SK-N-SH treated with all-trans-retinoic acid at 6 μM for 48 hours (cell line): ENCODE results near the gene DAGLA.
"Not testable (repeated sequence)": the region's sequence is repeated elsewhere in the genome, so short reads cannot be mapped to it uniquely, and the experiment has no call there.

ENCODE experiments used
- ATAC-seq: fragments of 200-7000 bp; cut with Tn5 transposase; 3 replicates; pipeline ENCODE4 v1.9.1; 2020; ENCODE audit warnings: mild to moderate bottlenecking, moderate library complexity
- CSDC2 ChIP-seq: fragments of 250-450 bp; sonication (Bioruptor Pico); IDR thresholded peaks from 2 replicates; pipeline ENCODE4 v1.5.0; 2020; ENCODE audit warnings: mild to moderate bottlenecking, moderate library complexity
- ISL1 ChIP-seq: fragments of 250-450 bp; sonication (Bioruptor Pico); IDR thresholded peaks from 2 replicates; pipeline ENCODE4 v2.1.2; 2022; ENCODE audit warnings: mild to moderate bottlenecking, moderate library complexity
- OSR1 ChIP-seq: fragments of 250-450 bp; sonication (Bioruptor Pico); IDR thresholded peaks from 2 replicates; pipeline ENCODE4 v1.8.0; 2022; ENCODE audit warnings: moderate library complexity, mild to moderate bottlenecking, inconsistent platforms
- PPARA ChIP-seq: fragments of 250-450 bp; sonication (Bioruptor Pico); IDR thresholded peaks from 2 replicates; pipeline ENCODE4 v1.5.0; 2020; ENCODE audit warnings: mild to moderate bottlenecking, borderline replicate concordance
- RARB ChIP-seq: fragments of 250-450 bp; sonication (Bioruptor Pico); IDR thresholded peaks from 2 replicates; pipeline ENCODE4 v1.8.0; 2021; ENCODE audit warnings: mild to moderate bottlenecking, moderate library complexity
- SNAI2 ChIP-seq: fragments of 250-450 bp; sonication (Bioruptor Pico); IDR thresholded peaks from 2 replicates; pipeline ENCODE4 v1.5.0; 2020; ENCODE audit warnings: mild to moderate bottlenecking, moderate library complexity
- TOX ChIP-seq: fragments of 250-450 bp; sonication (Bioruptor Pico); IDR thresholded peaks from 2 replicates; pipeline ENCODE4 v1.8.0; 2021; ENCODE audit warnings: mild to moderate bottlenecking, moderate library complexity, borderline replicate concordance
- ZC3H10 ChIP-seq: fragments of 250-450 bp; sonication (Bioruptor Pico); IDR thresholded peaks from 2 replicates; pipeline ENCODE4 v1.5.1; 2021; ENCODE audit warnings: mild to moderate bottlenecking, moderate library complexity
- ZFP3 ChIP-seq: fragments of 250-450 bp; sonication (Bioruptor Pico); IDR thresholded peaks from 2 replicates; pipeline ENCODE4 v1.5.0; 2020; ENCODE audit warnings: mild to moderate bottlenecking, moderate library complexity
- ZFP30 ChIP-seq: fragments of 450-650 bp; formaldehyde crosslinking; IDR thresholded peaks from 2 replicates; pipeline ENCODE4 v1.5.0; 2022; ENCODE audit warnings: mild to moderate bottlenecking, moderate library complexity
- ZNF565 ChIP-seq: fragments of 450-650 bp; formaldehyde crosslinking; conservative IDR thresholded peaks from 2 replicates; pipeline ENCODE4 v1.5.0; 2020; ENCODE audit warnings: low read depth, mild to moderate bottlenecking, moderate library complexity
- ZNF70 ChIP-seq: fragments of 450-650 bp; formaldehyde crosslinking; IDR thresholded peaks from 2 replicates; pipeline ENCODE4 v1.5.0; 2020; ENCODE audit warnings: mild to moderate bottlenecking, moderate library complexity
- ZNF8 ChIP-seq: fragments of 450-650 bp; formaldehyde crosslinking; IDR thresholded peaks from 2 replicates; pipeline ENCODE4 v1.5.0; 2020; ENCODE audit warnings: mild to moderate bottlenecking, moderate library complexity
- TF ChIP-seq, protein P1 (sequence below): fragments of 250-450 bp; sonication (Bioruptor Pico); IDR thresholded peaks from 2 replicates; pipeline ENCODE4 v1.8.0; 2020; ENCODE audit warnings: mild to moderate bottlenecking, moderate library complexity, borderline replicate concordance
- TF ChIP-seq, protein P2 (sequence below): fragments of 250-450 bp; sonication (Bioruptor Pico); IDR thresholded peaks from 2 replicates; pipeline ENCODE4 v1.5.1; 2020; ENCODE audit warnings: low read depth, mild to moderate bottlenecking, moderate library complexity
- TF ChIP-seq, protein P3 (sequence below): fragments of 250-450 bp; sonication (Bioruptor Pico); IDR thresholded peaks from 2 replicates; pipeline ENCODE4 v1.5.0; 2020; ENCODE audit warnings: mild to moderate bottlenecking, moderate library complexity
- TF ChIP-seq, protein P4 (sequence below): fragments of 250-450 bp; sonication (Bioruptor Pico); IDR thresholded peaks from 2 replicates; pipeline ENCODE4 v1.5.1; 2021; ENCODE audit warnings: mild to moderate bottlenecking, moderate library complexity

The DAGLA gene

DNA sequence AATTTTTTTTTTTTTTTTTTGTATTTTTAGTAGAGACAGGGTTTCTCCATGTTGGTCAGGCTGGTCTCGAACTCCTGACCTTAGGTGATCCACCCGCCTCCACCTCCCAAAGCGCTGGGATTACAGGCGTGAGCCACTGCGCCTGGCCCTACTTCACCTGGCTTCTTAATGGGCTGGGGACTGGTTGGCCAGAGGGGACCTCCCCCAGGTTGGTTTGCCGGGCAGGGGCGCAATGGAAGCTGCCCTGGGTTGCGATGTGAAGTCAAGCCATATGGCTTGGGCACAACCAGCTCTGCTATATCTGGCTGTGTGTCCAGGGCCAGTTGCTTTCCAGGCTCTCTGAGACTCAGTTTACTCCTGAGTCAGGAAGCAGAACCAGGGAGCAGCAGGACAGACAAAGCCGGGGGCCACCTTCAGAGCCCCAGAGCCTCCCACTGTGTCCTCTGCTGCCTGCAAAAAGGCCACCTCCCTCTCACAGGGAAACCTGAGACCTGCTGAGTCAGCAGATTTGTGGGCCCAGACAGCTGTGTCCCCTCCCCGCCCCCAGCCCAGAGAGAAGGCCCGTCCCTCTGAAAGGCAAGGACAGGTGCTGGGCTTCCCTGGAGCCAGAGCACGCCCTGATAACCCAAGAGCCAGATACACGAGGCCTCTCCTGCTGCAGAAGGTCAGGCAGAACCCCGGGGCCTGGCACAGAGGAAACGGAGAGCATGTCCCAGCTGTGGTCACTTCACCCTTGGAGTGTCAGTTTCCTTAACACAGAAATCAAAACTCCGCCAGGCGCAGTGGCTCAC lies 29.2 kb upstream of the DAGLA start:
- no peak for ATAC-seq
- TF ChIP-seq PPARA: no peak

DNA sequence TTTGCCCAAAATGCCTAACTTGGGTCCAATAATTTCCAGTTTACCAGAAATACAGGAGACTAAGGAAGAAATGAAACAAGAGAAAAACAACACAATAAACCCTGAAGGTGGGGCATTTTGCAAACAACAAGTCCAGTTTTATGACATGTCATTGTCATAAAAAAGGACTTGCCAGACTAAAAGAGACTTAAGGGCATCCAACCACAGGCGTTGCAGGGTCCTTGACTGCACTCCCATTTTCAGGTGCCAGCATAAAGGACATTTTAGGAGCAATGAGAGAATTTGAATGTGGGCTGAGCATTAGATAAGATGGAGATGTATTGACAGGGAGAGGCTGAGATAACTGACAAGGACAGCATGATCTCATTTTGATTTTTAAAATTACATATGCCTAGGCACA lies 28.1 kb upstream of the DAGLA start:
- TF ChIP-seq RARB (CRISPR knock-in tag) (no peak), TOX (CRISPR knock-in tag) (no peak)
- ATAC-seq: no peak

DNA sequence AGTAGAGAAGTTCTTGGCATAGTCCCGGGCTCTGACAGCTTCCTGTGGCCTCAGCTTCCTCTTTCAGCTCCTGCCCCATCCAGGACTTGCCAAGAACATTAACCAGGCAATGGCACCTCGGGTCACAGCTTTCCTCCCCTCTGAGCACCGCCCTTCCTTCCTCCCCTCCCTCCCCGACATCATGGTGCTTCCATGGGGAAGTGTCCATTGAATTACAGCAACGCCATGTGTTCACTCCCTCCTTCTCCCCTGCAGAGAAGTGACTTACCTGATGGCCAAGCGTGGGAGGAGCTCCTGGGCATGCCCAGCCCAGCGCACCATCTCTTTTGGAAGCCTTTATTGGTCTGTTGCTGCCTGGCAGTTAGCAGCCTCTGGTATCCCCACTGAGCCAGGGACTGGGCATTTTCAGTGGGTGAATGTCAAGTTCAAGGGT lies 25.8 kb upstream of the DAGLA start:
- TF ChIP-seq PPARA (no peak), OSR1 (CRISPR knock-in tag) (no peak), ZNF70 (no peak), ZFP3 (CRISPR knock-in tag) (no peak), ISL1 (no peak)
- no peak for ATAC-seq

DNA sequence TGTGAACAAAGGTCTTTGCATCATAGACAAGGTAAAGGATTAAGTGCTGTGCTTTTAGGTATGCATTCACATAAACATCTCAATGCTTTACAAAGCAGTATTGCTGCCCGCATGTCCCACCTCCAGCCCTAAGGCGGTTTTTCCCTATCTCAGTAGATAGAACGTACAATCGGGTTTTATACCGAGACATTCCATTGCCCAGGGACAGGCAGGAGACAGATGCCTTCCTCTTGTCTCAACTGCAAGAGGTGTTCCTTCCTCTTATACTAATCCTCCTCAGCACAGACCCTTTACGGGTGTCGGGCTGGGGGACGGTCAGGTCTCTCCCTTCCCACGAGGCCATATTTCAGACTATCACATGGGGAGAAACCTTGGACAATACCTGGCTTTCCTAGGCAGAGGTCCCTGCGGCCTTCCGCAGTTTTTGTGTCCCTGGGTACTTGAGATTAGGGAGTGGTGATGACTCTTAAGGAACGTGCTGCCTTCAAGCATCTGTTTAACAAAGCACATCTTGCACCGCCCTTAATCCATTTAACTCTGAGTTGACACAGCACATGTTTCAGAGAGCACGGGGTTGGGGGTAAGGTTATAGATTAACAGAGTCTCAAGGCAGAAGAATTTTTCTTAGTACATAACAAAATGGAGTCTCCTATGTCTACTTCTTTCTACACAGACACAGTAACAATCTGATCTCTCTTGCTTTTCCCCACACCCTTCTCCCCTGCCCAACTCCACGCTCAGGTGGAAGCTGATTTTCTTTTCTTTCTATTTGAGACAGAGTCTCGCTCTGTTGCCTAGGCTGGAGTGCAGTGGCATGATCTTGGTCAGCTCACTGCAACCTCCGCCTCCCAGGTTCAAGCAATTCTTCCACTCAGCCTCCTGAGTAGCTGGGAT lies 24.7 kb upstream of the DAGLA start:
- ATAC-seq: not testable (repeated sequence)

DNA sequence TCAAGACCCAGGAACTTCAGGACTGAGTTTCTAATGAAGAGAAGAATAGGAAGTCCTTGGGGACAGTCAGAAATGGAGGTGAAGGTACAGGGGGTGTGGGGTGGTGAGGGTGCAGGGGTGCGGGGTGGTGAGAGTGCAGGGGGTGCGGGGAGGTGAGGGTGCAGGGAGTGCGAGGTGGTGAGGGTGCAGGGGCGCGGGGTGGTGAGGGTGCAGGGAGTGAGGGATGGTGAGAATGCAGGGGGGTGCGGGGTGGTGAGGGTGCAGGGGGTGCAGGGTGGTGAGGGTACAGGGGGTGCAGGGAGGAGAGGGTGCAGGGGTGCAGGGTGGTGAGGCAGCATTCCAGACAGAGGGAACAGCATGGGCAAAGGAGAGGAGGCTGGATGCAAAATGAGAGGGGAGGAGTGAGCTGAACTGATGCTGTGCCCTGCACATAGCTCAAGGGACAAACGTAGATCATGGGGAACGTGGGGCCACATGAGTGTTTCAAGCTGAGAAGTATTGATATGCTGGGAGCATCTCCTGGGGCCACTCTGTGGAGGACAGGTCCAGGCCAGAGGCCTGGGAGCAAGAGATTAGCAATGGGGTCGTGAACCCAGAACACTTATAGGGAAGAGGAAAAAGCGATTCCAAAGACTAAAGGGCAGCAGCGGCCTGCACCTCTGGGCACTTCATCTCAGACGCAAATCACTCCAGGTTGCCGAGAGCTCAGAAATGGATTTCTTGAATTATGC lies 23.7 kb upstream of the DAGLA start:
- no peak for ATAC-seq
- TF ChIP-seq SNAI2 (CRISPR knock-in tag) (no peak), OSR1 (CRISPR knock-in tag) (no peak), CSDC2 (CRISPR knock-in tag) (no peak), PPARA (no peak), TOX (CRISPR knock-in tag) (no peak), ZFP3 (CRISPR knock-in tag) (no peak), ZC3H10 (CRISPR knock-in tag) (no peak), ZNF8 (no peak), ZNF565 (CRISPR knock-in tag) (no peak), ISL1 (no peak), ZFP30 (CRISPR knock-in tag) (no peak)
- TF ChIP-seq, protein P1, sequence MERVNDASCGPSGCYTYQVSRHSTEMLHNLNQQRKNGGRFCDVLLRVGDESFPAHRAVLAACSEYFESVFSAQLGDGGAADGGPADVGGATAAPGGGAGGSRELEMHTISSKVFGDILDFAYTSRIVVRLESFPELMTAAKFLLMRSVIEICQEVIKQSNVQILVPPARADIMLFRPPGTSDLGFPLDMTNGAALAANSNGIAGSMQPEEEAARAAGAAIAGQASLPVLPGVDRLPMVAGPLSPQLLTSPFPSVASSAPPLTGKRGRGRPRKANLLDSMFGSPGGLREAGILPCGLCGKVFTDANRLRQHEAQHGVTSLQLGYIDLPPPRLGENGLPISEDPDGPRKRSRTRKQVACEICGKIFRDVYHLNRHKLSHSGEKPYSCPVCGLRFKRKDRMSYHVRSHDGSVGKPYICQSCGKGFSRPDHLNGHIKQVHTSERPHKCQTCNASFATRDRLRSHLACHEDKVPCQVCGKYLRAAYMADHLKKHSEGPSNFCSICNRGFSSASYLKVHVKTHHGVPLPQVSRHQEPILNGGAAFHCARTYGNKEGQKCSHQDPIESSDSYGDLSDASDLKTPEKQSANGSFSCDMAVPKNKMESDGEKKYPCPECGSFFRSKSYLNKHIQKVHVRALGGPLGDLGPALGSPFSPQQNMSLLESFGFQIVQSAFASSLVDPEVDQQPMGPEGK (CRISPR knock-in tag): no peak
- TF ChIP-seq, protein P2, sequence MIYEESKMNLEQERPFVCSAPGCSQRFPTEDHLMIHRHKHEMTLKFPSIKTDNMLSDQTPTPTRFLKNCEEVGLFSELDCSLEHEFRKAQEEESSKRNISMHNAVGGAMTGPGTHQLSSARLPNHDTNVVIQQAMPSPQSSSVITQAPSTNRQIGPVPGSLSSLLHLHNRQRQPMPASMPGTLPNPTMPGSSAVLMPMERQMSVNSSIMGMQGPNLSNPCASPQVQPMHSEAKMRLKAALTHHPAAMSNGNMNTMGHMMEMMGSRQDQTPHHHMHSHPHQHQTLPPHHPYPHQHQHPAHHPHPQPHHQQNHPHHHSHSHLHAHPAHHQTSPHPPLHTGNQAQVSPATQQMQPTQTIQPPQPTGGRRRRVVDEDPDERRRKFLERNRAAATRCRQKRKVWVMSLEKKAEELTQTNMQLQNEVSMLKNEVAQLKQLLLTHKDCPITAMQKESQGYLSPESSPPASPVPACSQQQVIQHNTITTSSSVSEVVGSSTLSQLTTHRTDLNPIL (CRISPR knock-in tag): no peak
- TF ChIP-seq, protein P3, sequence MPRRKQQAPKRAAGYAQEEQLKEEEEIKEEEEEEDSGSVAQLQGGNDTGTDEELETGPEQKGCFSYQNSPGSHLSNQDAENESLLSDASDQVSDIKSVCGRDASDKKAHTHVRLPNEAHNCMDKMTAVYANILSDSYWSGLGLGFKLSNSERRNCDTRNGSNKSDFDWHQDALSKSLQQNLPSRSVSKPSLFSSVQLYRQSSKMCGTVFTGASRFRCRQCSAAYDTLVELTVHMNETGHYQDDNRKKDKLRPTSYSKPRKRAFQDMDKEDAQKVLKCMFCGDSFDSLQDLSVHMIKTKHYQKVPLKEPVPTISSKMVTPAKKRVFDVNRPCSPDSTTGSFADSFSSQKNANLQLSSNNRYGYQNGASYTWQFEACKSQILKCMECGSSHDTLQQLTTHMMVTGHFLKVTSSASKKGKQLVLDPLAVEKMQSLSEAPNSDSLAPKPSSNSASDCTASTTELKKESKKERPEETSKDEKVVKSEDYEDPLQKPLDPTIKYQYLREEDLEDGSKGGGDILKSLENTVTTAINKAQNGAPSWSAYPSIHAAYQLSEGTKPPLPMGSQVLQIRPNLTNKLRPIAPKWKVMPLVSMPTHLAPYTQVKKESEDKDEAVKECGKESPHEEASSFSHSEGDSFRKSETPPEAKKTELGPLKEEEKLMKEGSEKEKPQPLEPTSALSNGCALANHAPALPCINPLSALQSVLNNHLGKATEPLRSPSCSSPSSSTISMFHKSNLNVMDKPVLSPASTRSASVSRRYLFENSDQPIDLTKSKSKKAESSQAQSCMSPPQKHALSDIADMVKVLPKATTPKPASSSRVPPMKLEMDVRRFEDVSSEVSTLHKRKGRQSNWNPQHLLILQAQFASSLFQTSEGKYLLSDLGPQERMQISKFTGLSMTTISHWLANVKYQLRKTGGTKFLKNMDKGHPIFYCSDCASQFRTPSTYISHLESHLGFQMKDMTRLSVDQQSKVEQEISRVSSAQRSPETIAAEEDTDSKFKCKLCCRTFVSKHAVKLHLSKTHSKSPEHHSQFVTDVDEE (CRISPR knock-in tag): no peak
- TF ChIP-seq, protein P4, sequence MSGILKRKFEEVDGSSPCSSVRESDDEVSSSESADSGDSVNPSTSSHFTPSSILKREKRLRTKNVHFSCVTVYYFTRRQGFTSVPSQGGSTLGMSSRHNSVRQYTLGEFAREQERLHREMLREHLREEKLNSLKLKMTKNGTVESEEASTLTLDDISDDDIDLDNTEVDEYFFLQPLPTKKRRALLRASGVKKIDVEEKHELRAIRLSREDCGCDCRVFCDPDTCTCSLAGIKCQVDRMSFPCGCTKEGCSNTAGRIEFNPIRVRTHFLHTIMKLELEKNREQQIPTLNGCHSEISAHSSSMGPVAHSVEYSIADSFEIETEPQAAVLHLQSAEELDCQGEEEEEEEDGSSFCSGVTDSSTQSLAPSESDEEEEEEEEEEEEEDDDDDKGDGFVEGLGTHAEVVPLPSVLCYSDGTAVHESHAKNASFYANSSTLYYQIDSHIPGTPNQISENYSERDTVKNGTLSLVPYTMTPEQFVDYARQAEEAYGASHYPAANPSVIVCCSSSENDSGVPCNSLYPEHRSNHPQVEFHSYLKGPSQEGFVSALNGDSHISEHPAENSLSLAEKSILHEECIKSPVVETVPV: no peak
